GM12892 (cell line): ENCODE measurements around the gene ARHGEF11.

Source experiments
- POLR2A ChIP-seq: IDR thresholded peaks from 2 replicates; pipeline ENCODE4 v1.6.1; 2011; ENCODE audit warnings: low read depth, low read length, control low read depth
- POLR2AphosphoS5 ChIP-seq: IDR thresholded peaks from 2 replicates; pipeline ENCODE4 v1.6.1; 2011; ENCODE audit warnings: low read depth, low read length, control low read depth

DNA sequence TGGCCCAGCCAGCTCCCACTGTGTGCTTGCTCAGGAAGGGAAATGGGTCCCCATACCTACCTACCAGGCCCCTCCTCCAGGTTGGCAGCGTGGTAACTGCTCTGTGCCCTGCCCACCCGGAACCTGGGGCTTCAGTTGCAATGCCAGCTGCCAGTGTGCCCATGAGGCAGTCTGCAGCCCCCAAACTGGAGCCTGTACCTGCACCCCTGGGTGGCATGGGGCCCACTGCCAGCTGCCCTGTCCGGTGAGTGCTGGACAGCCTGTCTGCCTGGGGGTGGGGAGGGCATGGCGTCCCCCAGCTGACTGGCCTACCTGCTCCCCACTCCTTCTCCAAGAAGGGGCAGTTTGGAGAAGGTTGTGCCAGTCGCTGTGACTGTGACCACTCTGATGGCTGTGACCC is 135.9 kb downstream of the ARHGEF11 start:
- TF ChIP-seq POLR2AphosphoS5, result no peak
- no peak for TF ChIP-seq POLR2A
